Body of pancreas (tissue), 4 donors: ENCODE results near the gene ZMYND11.

Experiments used
- CTCF ChIP-seq, 7 experiments: fragments of 450-650 bp in 4 of 7; fragments of 200-600 bp in 3 of 7; sonication (generic) in 3 of 7; IDR thresholded peaks; one replicate each; pipeline ENCODE4 v1.5.1; 2016 to 2019; ENCODE audit warnings: antibody characterized with exemption in 7 of 7
- POLR2A ChIP-seq, 3 donors: fragments of 450-650 bp; IDR thresholded peaks; one replicate each; pipeline ENCODE4 v1.6.1; 2016; ENCODE audit warnings: antibody characterized with exemption in 3 of 3, mild to moderate bottlenecking in 2 of 3

DNA sequence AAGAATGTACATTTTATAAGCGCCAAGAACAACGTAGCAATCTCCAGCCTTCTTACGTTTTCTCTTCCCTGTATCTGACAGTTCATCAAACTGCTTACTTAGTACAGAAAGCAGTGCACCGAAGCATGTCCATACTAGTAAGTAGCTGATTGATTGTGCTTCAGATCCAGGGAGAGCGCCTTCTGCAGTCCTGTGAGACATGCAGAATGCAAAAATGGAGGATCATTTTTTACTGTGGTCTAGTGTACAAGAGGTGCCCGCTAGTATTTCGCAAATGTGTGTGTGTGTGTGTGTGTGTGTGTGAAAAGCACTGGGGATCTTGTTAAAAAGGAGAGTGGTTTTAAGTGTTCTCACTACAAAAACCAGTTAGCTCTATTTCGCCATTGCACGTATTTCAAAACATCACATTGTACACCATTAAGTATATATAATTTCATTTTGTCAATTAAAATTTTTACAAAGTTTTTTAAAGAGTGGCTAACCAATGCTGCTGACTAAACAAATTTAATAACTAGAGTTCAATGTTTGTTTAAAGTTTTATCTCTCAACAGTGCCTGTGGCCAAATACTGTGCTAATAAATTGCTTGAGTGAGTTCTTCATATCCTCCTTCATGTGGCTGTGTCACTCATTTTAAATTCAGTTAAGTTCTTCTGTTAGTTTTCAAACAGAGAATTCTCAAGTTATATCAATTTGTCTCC, 99.6 kb downstream of the ZMYND11 start:
- no peak for TF ChIP-seq CTCF (IDR thresholded peaks at IDR 0.05)
- TF ChIP-seq POLR2A (IDR thresholded peaks at IDR 0.05), result no peak
